ENCODE measurements around the gene WDR4.
"Not testable (repeated sequence)": the region's sequence is repeated elsewhere in the genome, so short reads cannot be mapped to it uniquely, and the experiment has no call there.

Gene WDR4

GRCh38 chr21:42847051-42847707 lies 32.2 kb downstream of the WDR4 start:
- Histone ChIP-seq H3K4me3 (ENCODE audit: low read depth, low read length) (no peak overlapping the region), H3K27me3 (ENCODE audit: insufficient read depth, low read depth, severe bottlenecking) (no peaks in the 10 kb centered on the region), H3K27ac (no peak overlapping the region), H3K9me3 (ENCODE audit: severe bottlenecking) (no peaks in the 10 kb centered on the region), H3K36me3 (peaks cover 83% of the 10 kb centered on the region)
- peak; percentile 7 for DNase-seq
- no peak for TF ChIP-seq CTCF (IDR thresholded peaks at IDR 0.05; ENCODE audit: low read depth, low read length)

- H3K36me3 ChIP-seq = peaks cover 79% of the 10 kb centered on the region
- no peaks in the 10 kb centered on the region for H3K27me3 ChIP-seq (ENCODE audit: insufficient read depth, low read depth, severe bottlenecking)
- no peaks in the 10 kb centered on the region for H3K9me3 ChIP-seq (ENCODE audit: severe bottlenecking)
- H3K27ac ChIP-seq = no peak overlapping the region
- DNase-seq = peak; percentile 1
- TF ChIP-seq CTCF (IDR thresholded peaks at IDR 0.05; ENCODE audit: low read depth, low read length) = no peak
- no peak overlapping the region for H3K4me3 ChIP-seq (ENCODE audit: low read depth, low read length)
These were observed 33.1 kb downstream of the WDR4 start for GRCh38 chr21:42846221-42846620.

GRCh38 chr21:42845296-42845965 lies 33.9 kb downstream of the WDR4 start:
- Histone ChIP-seq H3K27ac (no peak overlapping the region), H3K36me3 (peaks cover 79% of the 10 kb centered on the region), H3K4me3 (ENCODE audit: low read depth, low read length) (no peak overlapping the region), H3K9me3 (ENCODE audit: severe bottlenecking) (no peaks in the 10 kb centered on the region), H3K27me3 (ENCODE audit: insufficient read depth, low read depth, severe bottlenecking) (no peaks in the 10 kb centered on the region)
- no peak for TF ChIP-seq CTCF (IDR thresholded peaks at IDR 0.05; ENCODE audit: low read depth, low read length)
- peak; percentile 4 for DNase-seq

- peak; percentile 8 for DNase-seq
- Histone ChIP-seq H3K36me3 (peaks cover 79% of the 10 kb centered on the region), H3K4me3 (ENCODE audit: low read depth, low read length) (no peak overlapping the region), H3K27me3 (ENCODE audit: insufficient read depth, low read depth, severe bottlenecking) (no peaks in the 10 kb centered on the region), H3K9me3 (ENCODE audit: severe bottlenecking) (no peaks in the 10 kb centered on the region), H3K27ac (no peak overlapping the region)
- TF ChIP-seq CTCF (IDR thresholded peaks at IDR 0.05; ENCODE audit: low read depth, low read length) = no peak
These were observed 34.8 kb downstream of the WDR4 start for GRCh38 chr21:42844411-42845113.

GRCh38 chr21:42843056-42843455 lies 36.3 kb downstream of the WDR4 start:
- Histone ChIP-seq H3K27me3 (ENCODE audit: insufficient read depth, low read depth, severe bottlenecking) (no peaks in the 10 kb centered on the region), H3K27ac (no peak overlapping the region), H3K4me3 (ENCODE audit: low read depth, low read length) (no peak overlapping the region), H3K36me3 (peaks cover 86% of the 10 kb centered on the region), H3K9me3 (ENCODE audit: severe bottlenecking) (no peaks in the 10 kb centered on the region)
- no peak for TF ChIP-seq CTCF (IDR thresholded peaks at IDR 0.05; ENCODE audit: low read depth, low read length)
- DNase-seq = no peak

GRCh38 chr21:42841916-42842655 lies 37.3 kb downstream of the WDR4 start:
- peak; percentile 6 for DNase-seq
- H3K36me3 ChIP-seq = peaks cover 77% of the 10 kb centered on the region
- H3K27me3 ChIP-seq (ENCODE audit: insufficient read depth, low read depth, severe bottlenecking); H3K9me3 ChIP-seq (ENCODE audit: severe bottlenecking); H3K27ac ChIP-seq; H3K4me3 ChIP-seq (ENCODE audit: low read depth, low read length): not testable (repeated sequence)

All from WERI-Rb-1 (cell line).